GM21447 (cell line): Measurements from ENCODE around the gene CMTM5.
"Not testable (repeated sequence)": the region's sequence is repeated elsewhere in the genome, so short reads cannot be mapped to it uniquely, and the experiment has no call there.

Experiments
- ATAC-seq: cut with Tn5 transposase; IDR thresholded peaks from one replicate; pipeline ENCODE4 v1.9.1; 2021; ENCODE audit not compliant: unreplicated experiment

The CMTM5 gene

GRCh38 chr14:23377573-23378563 lies 1.0 kb downstream of the CMTM5 start:
- no peak for ATAC-seq

- ATAC-seq: no peak
These were observed 1.9 kb downstream of the CMTM5 start for GRCh38 chr14:23378612-23379220.

GRCh38 chr14:23379366-23380196 lies 2.7 kb downstream of the CMTM5 start:
- ATAC-seq: no peak

GRCh38 chr14:23380197-23380914 lies 3.5 kb downstream of the CMTM5 start:
- ATAC-seq: no peak

- no peak for ATAC-seq
These were observed 4.1 kb downstream of the CMTM5 start for GRCh38 chr14:23380976-23381375.

GRCh38 chr14:23381871-23382270 lies 5.0 kb downstream of the CMTM5 start:
- no peak for ATAC-seq

- no peak for ATAC-seq
These were observed 5.4 kb downstream of the CMTM5 start for GRCh38 chr14:23382276-23382675.

GRCh38 chr14:23382731-23383440 lies 6.0 kb downstream of the CMTM5 start:
- no peak for ATAC-seq

GRCh38 chr14:23384364-23385080 lies 7.7 kb downstream of the CMTM5 start:
- no peak for ATAC-seq

GRCh38 chr14:23385244-23385641 lies 8.4 kb downstream of the CMTM5 start:
- no peak for ATAC-seq

GRCh38 chr14:23385642-23386265 lies 8.9 kb downstream of the CMTM5 start:
- ATAC-seq: no peak

- ATAC-seq: not testable (repeated sequence)
These were observed 9.4 kb downstream of the CMTM5 start for GRCh38 chr14:23386266-23386657.

GRCh38 chr14:23386999-23387398 lies 10.2 kb downstream of the CMTM5 start:
- no peak for ATAC-seq

GRCh38 chr14:23387916-23388882 lies 11.4 kb downstream of the CMTM5 start:
- ATAC-seq: no peak

GRCh38 chr14:23388996-23389395 lies 12.2 kb downstream of the CMTM5 start:
- ATAC-seq: no peak

- no peak for ATAC-seq
These were observed 12.6 kb downstream of the CMTM5 start for GRCh38 chr14:23389396-23389795.

GRCh38 chr14:23389871-23390270 lies 13.0 kb downstream of the CMTM5 start:
- ATAC-seq: not testable (repeated sequence)

GRCh38 chr14:23392613-23393012 lies 15.8 kb downstream of the CMTM5 start:
- ATAC-seq: no peak
